MV-4-11 (cell line): Measurements from ENCODE around the gene SLC29A2.
A peak's percentile ranks its signal among the peaks of the same experiment; 100 is the strongest.

Experiments used
- DNase-seq: peaks from one replicate; lab custom pipeline; 2025; lab: John Stamatoyannopoulos, UW

Gene SLC29A2

GRCh38 chr11:66317723-66318599 lies 53.6 kb downstream of the SLC29A2 start:
- peak; percentile 97 for DNase-seq

GRCh38 chr11:66317322-66317722 lies 54.2 kb downstream of the SLC29A2 start:
- DNase-seq: no peak

- no peak for DNase-seq
Measured at GRCh38 chr11:66316849-66317251, 54.7 kb downstream of the SLC29A2 start, which contains the start of gene CD248. Gene CD248 (minus strand): TSS chr11:66317044. CDS start chr11:66317027, 17 bp downstream.

GRCh38 chr11:66315921-66316811 lies 55.4 kb downstream of the SLC29A2 start:
- no peak for DNase-seq

GRCh38 chr11:66315498-66315885 lies 56.1 kb downstream of the SLC29A2 start:
- no peak for DNase-seq

GRCh38 chr11:66314561-66315497 lies 56.7 kb downstream of the SLC29A2 start:
- DNase-seq: no peak

GRCh38 chr11:66314186-66314501 lies 57.4 kb downstream of the SLC29A2 start:
- no peak for DNase-seq

GRCh38 chr11:66313321-66314185 lies 58.0 kb downstream of the SLC29A2 start:
- DNase-seq: no peak

GRCh38 chr11:66312549-66313320 lies 58.8 kb downstream of the SLC29A2 start:
- peak; percentile 97 for DNase-seq
